ENCODE results near the gene GFPT2. TPM values are rescaled to one million over a fixed set of nuclear protein-coding genes. Genes with fewer than 3 reads are reported as not detected.
A peak's percentile ranks its signal among the peaks of the same experiment; 100 is the strongest.

The GFPT2 gene
- total and polyA plus RNA-seq, 5 experiments from 2014 or later: 0.52 to 2.9 (median 2.0) TPM; not detected in 2

- H3K36me3 Mint-ChIP-seq: no peaks in the 10 kb centered on the region
- DNase-seq (no peak), ATAC-seq (no peak)
- peaks cover 7 to 35% (median 28%) of the 10 kb centered on the region in 5 donors for H3K27me3 Mint-ChIP-seq
- POLR2A ChIA-PET: no interaction called here
- no peak overlapping the region for H3K4me3 Mint-ChIP-seq
- peaks cover 0 to 10% (median 5%) of the 10 kb centered on the region in 4 donors for H3K4me1 Mint-ChIP-seq
- H3K9me3 Mint-ChIP-seq: no peaks in the 10 kb centered on the region
- no peak overlapping the region for H3K27ac Mint-ChIP-seq
Observed at GRCh38 chr5:180358179-180358578, 5.0 kb upstream of the GFPT2 start.

GRCh38 chr5:180354966-180355365, 1.8 kb upstream of the GFPT2 start:
- no peaks in the 10 kb centered on the region for H3K36me3 Mint-ChIP-seq
- H3K27ac Mint-ChIP-seq: no peak overlapping the region
- peak overlapping the region in 2 of 10 donors; percentile 79 to 85 for H3K4me3 Mint-ChIP-seq
- peaks cover 13 to 56% (median 37%) of the 10 kb centered on the region in 5 donors for H3K27me3 Mint-ChIP-seq
- DNase-seq (no peak), ATAC-seq (no peak)
- POLR2A ChIA-PET: interaction anchor here (1.0 kb wide), 1 partner anchor 63 kb away, joined by 3 read pairs; the partner anchor contains the start of gene MAPK9
- H3K4me1 Mint-ChIP-seq: peaks cover 0 to 11% (median 8%) of the 10 kb centered on the region in 4 donors
- no peaks in the 10 kb centered on the region for H3K9me3 Mint-ChIP-seq

DNA sequence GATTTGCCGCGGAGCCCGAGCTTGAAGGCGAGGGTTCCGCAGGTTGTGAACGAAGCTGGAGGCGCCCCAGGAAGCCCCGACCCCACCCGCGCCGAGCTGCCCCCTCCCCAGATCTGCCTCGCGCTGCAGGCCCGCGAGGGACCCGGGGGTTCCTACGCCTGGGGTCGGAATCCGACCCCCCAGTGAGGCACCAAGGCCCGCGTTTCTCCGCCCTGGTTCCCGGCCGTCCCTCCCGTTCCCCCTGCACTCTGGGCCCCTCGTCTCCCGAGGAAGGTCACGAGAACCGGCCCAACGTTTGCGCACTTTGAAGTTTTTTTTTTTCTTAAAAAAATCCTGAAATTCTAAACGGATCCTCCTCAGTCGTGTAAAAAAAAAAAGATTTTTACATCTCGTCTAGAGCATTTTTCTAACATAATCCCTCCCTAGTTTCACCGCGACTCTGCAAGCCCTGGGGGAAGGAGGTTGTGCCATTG, 880 bp upstream of the GFPT2 start:
- no peaks in the 10 kb centered on the region for H3K36me3 Mint-ChIP-seq
- H3K27me3 Mint-ChIP-seq: peaks cover 13 to 56% (median 37%) of the 10 kb centered on the region in 5 donors
- DNase-seq (no peak), ATAC-seq (peak in 1 of 2 donors; percentile 2)
- POLR2A ChIA-PET: interaction anchor here (1.0 kb wide), 1 partner anchor 62 kb away, joined by 3 read pairs; the partner anchor contains the start of gene MAPK9
- peaks cover 0 to 11% (median 8%) of the 10 kb centered on the region in 4 donors for H3K4me1 Mint-ChIP-seq
- H3K27ac Mint-ChIP-seq: peak overlapping the region in 3 of 10 donors; percentile 4 to 19 (median 11)
- peak overlapping the region; percentile 68 to 85 (median 78) for H3K4me3 Mint-ChIP-seq
- H3K9me3 Mint-ChIP-seq: no peaks in the 10 kb centered on the region

- H3K4me3 Mint-ChIP-seq: peak overlapping the region; percentile 55 to 82 (median 68)
Observed at GRCh38 chr5:180352116-180353047, 754 bp downstream of the GFPT2 start.

GRCh38 chr5:180350711-180351465, 2.2 kb downstream of the GFPT2 start:
- no peak overlapping the region for H3K27ac Mint-ChIP-seq
- H3K4me3 Mint-ChIP-seq: peak overlapping the region in 7 of 10 donors; percentile 14 to 82 (median 55)
- POLR2A ChIA-PET: no interaction called here
- H3K36me3 Mint-ChIP-seq: no peaks in the 10 kb centered on the region
- no peaks in the 10 kb centered on the region for H3K9me3 Mint-ChIP-seq
- H3K4me1 Mint-ChIP-seq: peaks cover 0 to 11% (median 8%) of the 10 kb centered on the region in 4 donors
- no peak for ATAC-seq
- peaks cover 13 to 57% (median 32%) of the 10 kb centered on the region in 5 donors for H3K27me3 Mint-ChIP-seq
- no peak for DNase-seq

More at GRCh38 chr5:180352116-180353047, 754 bp downstream of the GFPT2 start:
- peaks cover 0 to 11% (median 8%) of the 10 kb centered on the region in 4 donors for H3K4me1 Mint-ChIP-seq
- peak in 1 of 2 donors; percentile 6 for ATAC-seq
- peak in 4 of 10 donors; percentile 12 to 19 (median 16) for DNase-seq
- H3K27me3 Mint-ChIP-seq: peaks cover 13 to 56% (median 37%) of the 10 kb centered on the region in 5 donors
- POLR2A ChIA-PET: no interaction called here
- no peaks in the 10 kb centered on the region for H3K9me3 Mint-ChIP-seq
- H3K27ac Mint-ChIP-seq: peak overlapping the region in 2 of 10 donors; percentile 9 to 43
- no peaks in the 10 kb centered on the region for H3K36me3 Mint-ChIP-seq

GRCh38 chr5:180350296-180350695, 2.8 kb downstream of the GFPT2 start:
- Mint-ChIP-seq H3K27ac (no peak overlapping the region), H3K27me3 (peaks cover 13 to 57% (median 29%) of the 10 kb centered on the region in 5 donors), H3K4me3 (no peak overlapping the region), H3K4me1 (peaks cover 0 to 11% (median 8%) of the 10 kb centered on the region in 4 donors), H3K9me3 (no peaks in the 10 kb centered on the region), H3K36me3 (no peaks in the 10 kb centered on the region)
- ATAC-seq (no peak), DNase-seq (no peak)
- POLR2A ChIA-PET: no interaction called here

- POLR2A ChIA-PET: no interaction called here
- H3K9me3 Mint-ChIP-seq: no peaks in the 10 kb centered on the region
- H3K4me3 Mint-ChIP-seq: no peak overlapping the region
- ATAC-seq (no peak), DNase-seq (no peak)
- H3K27me3 Mint-ChIP-seq: peaks cover 8 to 48% (median 22%) of the 10 kb centered on the region in 5 donors
- no peaks in the 10 kb centered on the region for H3K36me3 Mint-ChIP-seq
- no peak overlapping the region for H3K27ac Mint-ChIP-seq
- H3K4me1 Mint-ChIP-seq: peaks cover 0 to 9% (median 5%) of the 10 kb centered on the region in 4 donors
Observed at GRCh38 chr5:180349391-180349790, 3.7 kb downstream of the GFPT2 start.

DNA sequence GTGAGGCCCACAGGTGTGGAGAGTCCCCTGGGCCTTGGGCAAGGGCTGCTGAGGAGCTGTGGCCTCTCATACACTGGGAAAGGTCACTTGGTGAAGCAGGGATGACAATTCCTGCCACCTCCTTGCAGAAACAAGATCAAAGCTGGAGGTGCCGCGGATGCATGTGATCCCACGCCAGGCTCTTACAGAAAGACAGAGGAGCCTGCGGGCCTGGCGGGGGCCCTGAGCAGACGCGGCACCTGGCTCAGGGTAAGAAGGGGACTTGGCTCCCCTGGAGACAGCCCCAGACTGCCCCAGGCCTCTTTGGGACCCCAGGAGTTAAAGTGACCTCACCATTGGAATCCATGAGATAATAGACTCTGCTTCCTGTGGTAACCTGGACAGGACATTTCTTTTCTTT, 4.8 kb downstream of the GFPT2 start:
- Mint-ChIP-seq H3K4me3 (no peak overlapping the region), H3K36me3 (no peaks in the 10 kb centered on the region), H3K27me3 (peaks cover 8 to 51% (median 19%) of the 10 kb centered on the region in 5 donors), H3K4me1 (peaks cover 0 to 5% (median under 1%) of the 10 kb centered on the region in 4 donors), H3K9me3 (no peaks in the 10 kb centered on the region), H3K27ac (no peak overlapping the region)
- no peak for ATAC-seq
- POLR2A ChIA-PET: no interaction called here
- DNase-seq: no peak

- H3K27ac Mint-ChIP-seq: peak overlapping the region in 1 of 10 donors; percentile 5
- no peak for DNase-seq
- no peak for ATAC-seq
- H3K4me3 Mint-ChIP-seq: no peak overlapping the region
- POLR2A ChIA-PET: no interaction called here
- peaks cover 8 to 51% (median 19%) of the 10 kb centered on the region in 5 donors for H3K27me3 Mint-ChIP-seq
- no peaks in the 10 kb centered on the region for H3K36me3 Mint-ChIP-seq
- peaks cover 0 to 5% (median under 1%) of the 10 kb centered on the region in 4 donors for H3K4me1 Mint-ChIP-seq
- H3K9me3 Mint-ChIP-seq: no peaks in the 10 kb centered on the region
Observed at GRCh38 chr5:180347702-180348101, 5.4 kb downstream of the GFPT2 start.

DNA sequence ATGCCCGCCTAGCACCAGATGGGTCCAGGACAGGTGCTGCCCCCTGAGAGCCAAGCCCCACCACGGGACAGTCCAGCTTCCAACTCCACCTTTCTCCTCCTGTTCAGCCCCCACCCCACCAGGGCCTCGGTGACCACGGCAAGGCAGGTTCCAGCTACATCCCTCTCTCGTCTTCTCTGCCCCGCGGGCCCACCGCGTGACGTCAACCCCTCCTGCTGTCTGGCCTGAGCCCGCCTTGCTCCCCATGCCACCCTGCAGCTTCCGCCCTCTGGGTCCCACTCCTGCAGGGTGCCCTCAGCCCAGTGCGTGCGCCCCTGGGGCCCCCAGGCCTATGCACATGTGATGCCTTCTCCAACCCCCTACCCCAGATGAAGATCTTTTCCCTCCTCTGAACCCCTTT, 6.8 kb downstream of the GFPT2 start:
- Mint-ChIP-seq H3K27me3 (peaks cover 6 to 42% (median 16%) of the 10 kb centered on the region in 5 donors), H3K36me3 (no peaks in the 10 kb centered on the region), H3K4me1 (no peaks in the 10 kb centered on the region), H3K9me3 (no peaks in the 10 kb centered on the region), H3K27ac (no peak overlapping the region), H3K4me3 (no peak overlapping the region)
- ATAC-seq (no peak), DNase-seq (no peak)
- POLR2A ChIA-PET: no interaction called here

GRCh38 chr5:180345781-180346180, 7.4 kb downstream of the GFPT2 start:
- POLR2A ChIA-PET: no interaction called here
- Mint-ChIP-seq H3K9me3 (no peaks in the 10 kb centered on the region), H3K4me1 (no peaks in the 10 kb centered on the region), H3K27me3 (peaks cover 5 to 36% (median 10%) of the 10 kb centered on the region in 5 donors), H3K36me3 (no peaks in the 10 kb centered on the region), H3K4me3 (no peak overlapping the region), H3K27ac (no peak overlapping the region)
- peak in 1 of 10 donors; percentile 50 for DNase-seq
- ATAC-seq: no peak

DNA sequence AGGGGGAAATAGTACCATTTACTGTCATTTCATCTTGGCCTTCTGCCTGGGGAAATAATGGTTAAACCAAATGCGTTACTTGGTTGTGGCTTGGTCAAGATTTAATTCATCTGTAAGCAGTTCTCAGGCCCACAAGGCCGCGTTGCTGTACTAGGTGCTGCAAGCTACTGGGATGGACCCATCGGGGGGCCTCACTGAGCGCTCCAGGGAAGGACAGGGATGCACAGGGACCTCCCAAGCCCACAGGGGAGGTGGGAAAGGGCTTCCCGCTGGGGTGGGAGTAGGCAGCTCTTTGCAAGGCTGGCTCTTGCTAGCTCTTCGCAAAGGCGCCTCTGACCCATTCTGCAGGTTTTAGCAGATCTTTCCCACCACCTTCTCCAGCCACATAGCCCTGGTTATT, 8.0 kb downstream of the GFPT2 start:
- no peaks in the 10 kb centered on the region for H3K36me3 Mint-ChIP-seq
- H3K4me3 Mint-ChIP-seq: no peak overlapping the region
- DNase-seq (peak in 1 of 10 donors; percentile 40), ATAC-seq (no peak)
- H3K4me1 Mint-ChIP-seq: no peaks in the 10 kb centered on the region
- POLR2A ChIA-PET: no interaction called here
- H3K9me3 Mint-ChIP-seq: no peaks in the 10 kb centered on the region
- peaks cover 3 to 30% (median 10%) of the 10 kb centered on the region in 5 donors for H3K27me3 Mint-ChIP-seq
- H3K27ac Mint-ChIP-seq: no peak overlapping the region

Data from naive thymus-derived CD8-positive, alpha-beta T cell (primary cell).